ENCODE results near the gene STXBP5L.
"Not testable (repeated sequence)": the region's sequence is repeated elsewhere in the genome, so short reads cannot be mapped to it uniquely, and the experiment has no call there.

STXBP5L gene

DNA sequence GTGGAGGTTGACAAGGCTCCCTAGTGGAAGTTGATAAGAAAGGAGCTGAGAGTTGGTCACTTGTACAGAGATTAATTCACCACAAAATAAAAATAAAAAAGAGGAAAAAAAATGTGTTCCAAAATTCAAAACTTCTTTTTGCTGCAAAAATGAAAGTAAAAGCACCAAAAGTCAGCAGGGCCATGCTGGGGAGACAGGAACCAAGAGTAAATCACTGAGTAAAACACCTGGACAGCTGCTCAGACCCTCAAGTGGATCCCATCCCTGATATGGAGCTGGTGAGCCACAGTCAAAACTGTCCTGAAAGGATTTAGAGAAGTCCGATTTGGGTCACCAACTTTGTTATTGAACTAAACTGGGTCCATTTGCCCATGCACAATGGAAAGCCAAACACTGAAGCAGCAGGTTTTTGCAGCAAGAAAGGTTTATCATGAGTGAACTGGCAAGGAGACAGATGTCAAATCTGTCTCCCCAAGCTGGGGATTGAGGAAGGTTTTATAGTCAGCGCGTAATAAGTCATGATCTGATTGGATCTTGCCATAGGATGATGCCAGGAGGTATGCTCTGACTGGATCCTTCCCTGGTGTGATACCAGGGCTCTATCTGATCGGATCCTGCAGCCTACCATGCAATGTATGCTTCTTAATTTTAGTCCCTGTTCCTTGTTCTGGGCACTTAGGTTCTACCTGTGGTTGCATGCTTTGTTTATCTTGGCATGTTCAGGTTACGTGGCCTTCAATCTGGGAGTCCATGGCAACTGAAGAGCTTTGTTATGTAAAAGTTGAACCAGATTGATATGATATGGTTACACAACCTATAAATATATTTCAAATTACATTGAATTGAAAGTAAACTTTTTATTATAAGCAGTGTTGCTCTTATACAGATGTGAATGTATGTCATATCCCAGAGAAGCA lies 324.6 kb downstream of the STXBP5L start:
- no peak for DNase-seq

DNA sequence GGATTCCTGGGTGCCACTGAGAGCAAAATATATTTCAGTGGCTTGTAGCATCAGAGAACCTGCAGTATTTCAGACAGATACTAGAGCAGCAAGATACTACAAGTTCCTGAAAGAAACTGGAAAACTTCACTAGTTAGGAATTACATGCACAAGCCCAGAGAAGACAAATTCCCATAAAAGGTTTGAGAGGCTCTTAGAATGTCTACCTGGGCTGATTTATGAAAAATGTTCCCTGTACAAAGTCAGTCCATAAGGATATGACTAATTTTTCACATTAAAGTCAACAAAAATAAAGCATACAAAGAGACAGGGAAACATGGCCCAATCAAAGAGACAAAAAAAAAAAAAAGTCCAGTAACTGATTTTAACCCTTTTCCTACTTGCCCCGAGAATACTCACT lies 335.2 kb downstream of the STXBP5L start:
- DNase-seq = no peak

DNA sequence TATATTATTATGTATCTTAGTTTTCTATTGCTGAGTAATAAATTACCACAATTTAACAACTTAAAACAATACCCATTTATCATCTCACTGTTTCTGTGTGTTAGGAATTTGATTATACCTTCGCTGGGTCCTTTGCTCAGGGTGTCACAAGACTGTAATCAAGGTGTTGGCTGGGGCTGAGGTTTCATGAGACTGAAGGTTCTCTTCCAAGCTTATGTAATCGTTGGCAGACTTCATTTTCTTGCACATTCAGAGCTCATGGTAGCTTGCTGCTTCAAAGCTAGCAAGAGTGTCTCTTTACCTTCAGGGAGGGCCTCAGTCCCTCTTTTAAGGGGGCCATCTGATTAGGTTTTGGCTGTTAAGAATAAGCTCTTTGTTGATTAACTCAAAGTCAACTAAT lies 344.7 kb downstream of the STXBP5L start:
- DNase-seq = no peak

DNA sequence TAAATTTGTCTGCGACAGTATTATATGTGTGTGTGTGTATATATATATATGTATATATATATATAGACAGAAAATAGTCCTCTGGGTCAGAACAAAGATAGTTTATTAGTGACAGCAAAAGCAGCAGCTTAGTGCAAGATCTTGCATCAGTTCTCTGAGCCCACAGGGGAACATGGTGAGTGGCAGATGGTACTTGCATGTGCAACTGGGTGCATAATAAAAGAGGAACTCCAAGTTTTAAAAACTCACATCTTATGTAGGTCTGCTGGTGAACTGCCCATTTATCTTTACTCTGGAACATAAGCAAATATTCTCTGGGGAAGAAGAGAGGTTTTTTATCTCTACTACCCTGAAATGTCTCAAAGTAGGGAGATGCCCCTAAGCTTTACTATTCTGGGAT lies 361.4 kb downstream of the STXBP5L start:
- no peak for DNase-seq

DNA sequence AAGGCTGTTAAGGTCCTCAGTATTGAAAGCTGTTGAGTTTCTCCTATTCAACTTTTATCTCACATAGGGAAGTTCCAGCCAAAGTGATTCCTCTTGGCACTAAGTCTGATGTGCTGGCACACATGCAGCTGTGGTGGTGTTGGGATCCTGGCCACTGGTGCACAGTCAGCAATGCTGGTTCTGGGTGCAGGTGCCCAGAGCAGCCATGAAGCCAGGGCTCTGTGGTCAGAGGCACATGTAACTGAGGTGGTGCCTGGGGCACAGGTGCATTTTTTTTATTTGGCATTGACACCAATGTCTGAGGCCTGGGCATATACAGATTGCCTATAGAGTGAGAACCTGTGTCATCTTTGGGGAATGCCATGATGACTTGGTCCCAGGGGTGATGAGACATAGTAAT lies 366.4 kb downstream of the STXBP5L start:
- DNase-seq = no peak

DNA sequence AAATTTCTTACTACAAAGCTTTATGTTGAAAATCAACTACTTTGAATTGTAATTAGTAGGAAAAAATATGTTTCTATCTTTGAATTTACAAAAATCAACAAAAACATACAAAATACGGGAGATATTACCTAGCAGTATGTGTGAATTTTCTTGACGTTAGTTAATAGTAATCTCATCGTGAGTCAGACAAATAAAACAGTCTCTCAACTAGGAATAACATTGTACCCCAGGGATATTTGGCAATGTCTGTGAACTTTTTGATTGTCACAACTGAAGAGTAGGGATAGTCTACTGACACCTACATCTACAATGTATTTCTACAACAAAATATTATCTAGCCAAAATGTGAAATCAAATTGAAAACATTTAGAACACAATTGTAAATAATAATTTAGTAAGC lies 387.4 kb downstream of the STXBP5L start:
- DNase-seq = no peak

DNA sequence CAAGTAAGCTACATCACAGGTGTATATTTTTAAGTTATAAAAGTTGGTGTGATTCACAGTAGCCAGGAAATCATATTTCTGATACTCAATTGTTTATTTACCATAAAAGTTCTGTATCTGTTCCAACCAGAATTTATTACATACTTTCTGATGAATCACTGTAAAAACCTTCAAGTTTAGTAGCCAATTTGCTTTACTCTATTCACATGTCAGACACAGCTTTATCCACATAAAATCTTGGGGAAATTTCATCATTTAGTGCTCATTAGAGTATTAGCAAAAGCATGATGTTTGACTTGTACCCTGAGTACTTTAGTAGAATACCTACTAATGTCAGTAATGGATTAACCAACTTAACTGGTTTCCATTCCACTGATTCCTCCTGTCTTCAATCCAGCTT lies 388.0 kb downstream of the STXBP5L start:
- DNase-seq = no peak

DNA sequence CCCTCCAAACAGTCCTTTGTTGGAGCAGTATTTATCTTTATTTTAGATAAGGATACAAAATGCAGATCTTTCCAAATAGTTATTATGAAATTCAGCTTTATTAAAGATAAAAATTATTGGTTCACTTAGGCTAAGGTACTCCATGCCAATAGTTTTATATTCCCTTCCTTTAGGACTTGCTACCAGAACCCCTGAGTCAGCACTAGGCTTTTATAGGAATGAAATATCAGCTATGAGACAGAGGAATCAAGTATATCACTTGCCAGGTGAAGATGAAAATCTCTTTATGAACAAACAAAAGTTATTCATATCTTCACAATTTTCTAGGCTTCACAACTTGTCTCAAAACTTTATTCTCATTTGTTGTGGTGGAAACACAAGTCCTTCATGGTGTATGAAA lies 416.3 kb downstream of the STXBP5L start:
- DNase-seq = no peak

DNA sequence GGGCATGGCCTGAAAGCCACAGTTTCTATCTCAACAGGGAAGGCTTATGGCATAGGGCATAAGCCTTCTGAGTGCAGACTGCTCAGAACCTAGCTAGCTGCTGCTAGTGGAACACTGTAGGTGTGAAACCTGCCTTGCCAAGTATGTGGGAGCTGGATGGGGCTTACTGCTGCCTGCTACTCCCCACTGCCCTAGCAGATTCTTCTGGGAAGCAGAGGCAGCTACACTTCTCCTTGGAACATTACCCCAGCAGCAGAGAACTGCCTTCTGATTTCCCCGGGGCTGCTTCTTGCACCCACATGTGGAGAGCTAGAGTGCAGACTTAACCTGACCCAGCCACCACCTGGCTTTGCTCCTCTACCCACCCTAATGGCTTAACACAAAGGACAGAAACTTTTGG lies 422.1 kb downstream of the STXBP5L start:
- no peak for DNase-seq

DNA sequence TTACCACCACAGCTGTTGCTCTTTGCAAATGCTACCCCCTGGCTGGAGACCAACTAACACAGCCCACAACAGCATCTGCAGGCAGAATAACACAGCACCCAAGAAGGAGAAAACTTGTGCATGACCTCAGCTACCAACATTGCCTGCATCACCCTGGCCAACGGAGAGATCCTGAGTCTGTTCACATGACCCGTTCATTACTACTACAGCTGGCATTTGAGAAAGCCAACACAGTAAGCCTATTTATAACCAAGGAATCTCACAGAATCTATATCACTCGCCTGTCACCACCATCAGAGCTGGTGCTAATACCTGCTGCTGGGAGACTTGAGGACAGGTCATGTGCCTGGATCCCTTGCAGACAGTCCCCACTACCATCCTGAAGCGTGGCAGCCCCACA lies 422.6 kb downstream of the STXBP5L start:
- no peak for DNase-seq

DNA sequence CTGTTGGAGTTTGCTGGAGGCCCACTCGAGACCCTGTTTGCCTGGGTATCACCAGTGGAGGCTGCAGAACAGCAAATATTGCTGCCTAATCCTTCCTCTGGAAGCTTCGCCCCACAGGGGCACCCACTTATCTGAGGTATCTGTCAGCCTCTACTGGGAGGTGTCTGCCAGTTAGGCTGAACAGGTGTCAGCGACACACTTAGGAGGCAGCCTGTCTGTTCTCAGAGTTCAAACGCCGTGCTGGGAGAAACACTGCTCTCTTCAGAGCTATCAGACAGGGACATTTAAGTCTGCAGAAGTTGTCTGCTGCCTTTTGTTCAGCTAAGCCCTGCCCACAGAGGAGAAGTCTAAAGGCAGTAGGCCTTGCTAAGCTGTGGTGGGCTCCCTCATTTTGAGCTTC lies 448.0 kb downstream of the STXBP5L start:
- DNase-seq = not testable (repeated sequence)

DNA sequence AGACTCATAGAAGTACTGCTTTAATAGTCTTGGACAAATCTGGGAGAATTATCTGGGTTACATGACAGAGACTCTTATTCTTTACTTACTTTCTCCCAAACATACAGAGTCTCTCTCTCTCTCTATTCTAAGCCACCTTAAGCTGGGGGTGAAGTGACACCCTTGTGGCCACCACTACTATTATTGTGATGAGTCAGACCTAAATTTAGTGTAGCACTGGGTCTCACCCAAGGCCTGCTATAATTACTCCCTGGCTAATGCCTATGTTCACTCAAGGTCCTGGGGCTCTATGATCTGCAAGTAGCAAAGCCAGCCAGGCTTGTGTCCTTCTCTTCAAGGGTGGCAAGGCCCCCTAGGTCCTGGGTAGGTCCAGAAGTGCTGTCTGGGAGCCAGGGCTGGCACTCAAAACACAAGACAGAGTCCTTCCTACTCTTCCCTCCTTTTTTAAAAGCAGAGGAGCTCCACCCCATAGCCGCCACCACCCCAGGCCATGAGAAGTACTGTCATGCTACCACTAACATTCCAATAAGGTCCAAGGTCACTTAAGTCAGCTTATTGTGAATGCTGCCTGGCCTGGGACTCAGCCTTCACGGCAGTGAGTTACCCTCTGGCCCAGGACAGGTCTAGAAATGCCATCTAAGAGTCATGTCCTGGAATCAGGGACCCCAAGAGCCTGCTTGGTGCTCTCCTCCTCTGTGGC lies 454.2 kb downstream of the STXBP5L start:
- DNase-seq = no peak

DNA sequence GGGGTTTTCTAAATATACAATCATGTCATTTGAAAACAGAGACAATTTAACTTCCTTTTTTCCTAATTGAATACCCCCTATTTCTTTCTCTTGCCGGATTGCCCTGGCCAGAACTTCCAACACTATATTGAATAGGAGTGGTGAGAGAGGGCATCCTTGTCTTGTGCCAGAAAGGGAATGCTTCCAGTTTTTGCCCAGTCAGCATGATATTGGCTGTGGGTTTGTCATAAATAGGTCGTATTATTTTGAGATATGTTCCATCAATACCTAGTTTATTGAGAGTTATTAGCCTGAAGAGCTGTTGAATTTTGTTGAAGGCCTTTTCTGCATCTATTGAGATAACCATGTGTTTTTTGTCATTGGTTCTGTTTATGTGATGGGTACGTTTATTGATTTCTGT lies 480.3 kb downstream of the STXBP5L start:
- DNase-seq = not testable (repeated sequence)

DNA sequence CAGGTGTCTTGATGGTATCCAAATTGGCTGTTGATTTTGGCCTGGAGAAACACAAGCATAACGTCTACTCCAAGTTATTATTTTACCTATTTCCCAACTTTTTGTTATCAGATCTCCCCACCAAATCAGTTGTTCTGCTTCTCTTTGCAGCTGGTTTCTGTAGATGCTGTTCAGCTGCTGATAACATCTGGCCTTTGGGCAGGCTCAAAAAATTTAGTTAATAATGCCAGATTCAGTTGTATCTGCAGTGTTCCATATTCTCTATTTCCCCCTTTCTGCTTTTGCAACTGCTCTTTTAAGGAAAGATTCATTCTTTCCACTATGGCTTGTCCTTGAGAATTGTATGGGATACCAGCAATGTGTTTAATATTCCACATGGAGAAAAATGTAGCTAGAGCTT lies 488.0 kb downstream of the STXBP5L start:
- not testable (repeated sequence) for DNase-seq

DNA sequence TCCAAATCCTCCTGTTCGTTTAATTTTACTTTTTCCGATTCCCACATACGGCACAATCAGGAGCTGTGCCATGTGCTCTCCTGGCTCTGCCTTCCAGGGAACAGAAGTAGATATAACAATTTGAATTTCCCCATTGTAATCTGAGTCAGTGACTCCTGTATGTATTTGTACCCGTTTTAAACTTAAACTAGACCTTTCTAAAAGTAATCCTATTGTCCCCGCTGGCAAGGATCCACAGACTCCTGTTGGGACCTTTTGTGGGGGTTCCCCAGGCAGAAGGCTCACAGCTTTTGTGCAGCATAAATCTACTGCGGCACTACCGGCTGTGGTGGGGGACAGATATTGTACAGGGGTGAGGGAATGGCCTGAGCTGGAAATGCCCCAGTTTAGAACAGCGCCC lies 490.0 kb downstream of the STXBP5L start:
- DNase-seq = not testable (repeated sequence)

DNA sequence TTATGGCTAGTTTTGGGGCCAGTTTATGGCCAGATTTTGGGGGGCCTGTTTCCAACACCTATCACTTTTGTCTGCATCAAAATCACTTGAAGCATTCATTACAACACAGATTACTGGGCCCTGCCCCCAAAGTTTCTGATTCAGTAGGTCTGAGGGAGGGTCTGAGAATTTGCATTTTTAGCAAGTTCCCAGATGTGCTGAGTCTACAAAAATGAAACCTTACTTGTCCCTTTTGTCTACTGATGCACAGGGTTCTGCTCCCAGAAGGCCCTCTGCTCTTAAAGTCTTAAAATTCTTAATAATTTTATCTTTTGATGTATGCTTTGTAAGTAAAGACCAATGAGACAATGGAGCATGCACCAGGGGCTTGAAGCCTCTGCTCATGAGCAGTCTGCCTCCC lies 491.8 kb downstream of the STXBP5L start:
- no peak for DNase-seq

DNA sequence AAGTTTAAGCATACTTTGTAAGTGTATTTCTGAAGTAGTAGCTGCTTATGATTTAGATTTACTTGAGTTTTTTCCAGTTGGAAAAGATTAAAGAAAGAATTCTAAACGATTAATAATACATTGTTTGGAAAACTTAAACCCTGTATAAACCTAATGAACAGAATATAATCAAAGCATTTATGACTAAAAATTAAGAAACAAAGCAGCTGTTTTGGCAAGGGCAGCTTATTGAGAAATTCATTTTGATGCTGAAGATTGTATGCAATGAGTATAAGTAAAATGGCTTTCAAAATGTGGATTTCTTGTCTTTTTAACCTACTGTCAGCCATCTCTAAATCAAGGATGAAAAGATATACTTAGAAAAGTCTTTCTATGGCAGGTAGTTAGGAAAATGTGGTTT lies 497.6 kb downstream of the STXBP5L start:
- DNase-seq = no peak

DNA sequence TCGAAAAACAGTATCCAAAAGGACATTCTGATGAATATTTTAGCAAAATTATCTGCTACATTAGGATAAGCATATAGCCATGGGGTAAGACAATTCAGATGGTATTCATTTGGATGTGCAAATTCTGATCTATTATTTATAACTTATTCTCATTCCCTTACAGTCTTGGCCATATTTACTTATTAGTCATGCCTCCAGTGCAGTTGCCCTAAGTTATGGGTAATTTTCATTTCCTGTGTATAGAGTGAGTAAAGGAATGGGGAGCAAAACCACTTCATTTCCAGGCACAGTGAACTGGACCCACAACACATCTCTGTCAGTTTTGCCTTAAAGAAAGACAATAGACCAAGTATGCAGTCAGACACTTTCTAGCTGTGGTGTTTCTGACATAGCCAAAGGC lies 503.5 kb downstream of the STXBP5L start:
- DNase-seq = peak; percentile 3

DNA sequence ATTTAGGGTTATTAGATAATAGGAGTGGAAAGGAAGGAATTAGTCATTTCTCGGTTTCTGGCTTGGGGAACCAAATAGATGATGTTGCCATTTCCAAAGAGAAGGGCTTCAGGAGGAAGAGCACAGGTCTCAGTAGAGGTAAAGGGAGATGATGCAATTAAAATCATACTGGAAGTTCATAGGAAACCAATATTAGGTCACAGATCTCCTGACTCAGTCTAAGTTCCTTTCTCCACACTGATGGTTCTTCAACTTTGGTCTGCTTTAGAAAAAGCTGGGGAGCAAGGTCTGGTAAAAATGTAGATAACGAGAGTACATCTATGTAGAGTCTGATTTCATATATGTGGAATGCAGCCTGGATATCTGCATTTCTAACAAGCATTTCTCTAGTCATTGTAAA lies 506.9 kb downstream of the STXBP5L start:
- peak; percentile 17 for DNase-seq

DNA sequence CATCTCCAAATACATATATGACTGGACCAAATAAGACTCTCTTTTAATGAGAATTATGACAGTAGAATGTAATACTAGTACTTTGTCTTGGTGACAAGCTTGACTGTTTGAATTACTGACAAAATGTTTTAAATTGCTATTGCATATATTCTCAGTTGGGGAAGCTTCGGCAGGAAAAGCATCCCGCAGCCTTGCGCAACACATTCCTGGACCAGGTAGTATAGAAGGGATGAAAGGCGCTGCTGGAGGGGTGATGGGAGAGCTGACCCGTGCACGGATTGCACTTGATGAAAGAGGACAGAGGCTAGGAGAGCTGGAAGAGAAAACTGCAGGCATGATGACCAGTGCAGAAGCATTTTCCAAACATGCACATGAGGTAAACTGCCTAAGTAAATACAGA lies 510.2 kb downstream of the STXBP5L start:
- no peak for DNase-seq

DNA sequence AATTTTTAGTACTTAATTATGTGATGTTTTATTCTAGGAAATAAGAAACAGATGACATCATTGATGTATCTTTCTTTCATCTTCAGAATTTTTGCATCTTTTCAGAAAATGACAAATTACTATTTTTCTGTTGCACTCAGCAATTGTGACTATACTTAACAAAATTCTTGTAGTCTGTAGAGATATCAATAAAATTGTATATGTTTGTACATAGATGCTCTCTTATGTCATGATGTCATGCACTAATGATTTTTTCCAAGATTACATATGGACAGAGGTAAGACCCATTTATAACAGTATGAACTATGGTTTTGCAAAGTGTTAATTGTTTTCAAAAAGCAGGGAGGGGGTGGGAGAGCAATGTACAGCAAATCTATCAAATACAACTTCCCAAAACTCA lies 516.5 kb downstream of the STXBP5L start:
- no peak for DNase-seq

DNA sequence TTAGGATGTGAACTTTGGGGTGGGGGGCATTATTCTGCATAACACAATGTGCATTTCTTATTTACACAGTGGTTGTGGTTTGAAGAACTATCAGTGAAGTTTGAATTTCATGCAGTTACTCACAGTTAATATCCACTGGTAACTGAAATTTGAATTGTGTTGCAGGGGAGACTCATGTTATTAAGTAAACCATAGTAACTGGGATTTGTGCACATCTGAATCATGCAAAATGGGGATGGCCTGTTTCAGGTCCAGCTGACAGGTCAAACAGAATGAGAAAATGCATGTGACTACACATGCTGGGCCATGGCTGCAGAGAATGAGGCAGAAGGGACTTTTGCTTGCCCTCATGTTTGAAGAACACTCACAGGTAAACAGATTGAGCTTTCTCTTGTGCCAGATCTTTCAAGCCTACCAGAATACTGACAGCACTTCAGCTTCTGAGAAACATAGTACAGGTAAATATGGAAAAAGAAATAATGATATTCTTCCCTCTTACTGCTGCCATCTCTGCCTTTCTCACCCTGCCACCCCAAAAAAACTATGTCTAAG lies 522.7 kb downstream of the STXBP5L start:
- no peak for DNase-seq

DNA sequence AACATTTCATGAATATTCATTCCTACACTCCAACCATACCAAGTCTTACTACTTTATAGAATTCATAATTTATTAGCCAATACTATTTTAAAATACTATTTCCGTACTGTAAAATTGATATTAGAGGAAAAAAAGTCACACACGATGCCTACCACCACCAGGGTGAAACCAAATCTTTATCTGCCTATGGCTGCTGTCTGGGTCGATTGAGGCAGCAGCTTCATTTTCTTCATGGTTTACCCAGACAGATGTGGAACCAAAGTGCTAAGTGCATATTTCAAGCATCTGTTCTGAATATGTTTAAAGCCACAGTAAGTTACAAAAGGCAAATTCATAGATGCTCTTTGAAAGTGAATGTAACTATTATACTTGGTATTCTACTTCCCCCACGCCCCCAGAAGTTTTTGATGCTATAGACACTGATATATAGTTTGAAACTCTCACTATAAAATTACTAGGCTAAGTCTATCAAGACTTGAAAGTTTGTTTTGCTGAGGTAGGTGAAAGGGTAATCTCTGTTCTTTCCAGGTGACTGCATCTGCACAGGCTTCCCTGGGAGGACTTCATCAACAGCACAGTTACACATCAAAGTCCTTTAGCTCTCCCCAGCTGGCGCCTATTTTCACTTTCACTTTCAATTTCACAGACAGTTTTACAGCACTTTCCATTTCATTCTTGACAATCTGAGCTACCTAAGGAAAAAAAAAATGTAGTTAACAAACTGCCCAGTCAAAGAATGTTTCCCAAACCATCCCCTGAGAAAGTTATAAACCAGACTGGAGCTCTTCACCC lies 523.9 kb downstream of the STXBP5L start:
- peak; percentile 75 for DNase-seq

Data from activated CD4-positive, alpha-beta T cell treated with anti-CD3 and anti-CD28 coated beads, Interleukin-2, Interleukin-6, amounts not matched to agents 100 ng/mL and 50 ng/mL, durations not matched to agents 16 hours and 8 hours (primary cell).